H1 (cell line): ENCODE data around the gene ZNF423.

ENCODE experiments used
- BCL11A ChIP-seq, 2 experiments: IDR thresholded peaks; one replicate each; pipeline ENCODE4 v1.6.1; 2011; ENCODE audit warnings: low read depth in 2 of 2, low read length in 2 of 2, mild to moderate bottlenecking in 2 of 2
- CTCF ChIP-seq, 3 experiments: IDR thresholded peaks; 1 replicate in 2 of 3; 2 replicates in 1 of 3; pipeline versions ENCODE4 v1.5.1 to v1.6.1; 2011; ENCODE audit warnings: low read length in 3 of 3, mild to moderate bottlenecking in 3 of 3, inconsistent platforms in 2 of 3, low read depth in 1 of 3, moderate library complexity in 1 of 3; ENCODE audit not compliant: insufficient read depth in 1 of 3; ENCODE audit errors: control extremely low read depth in 1 of 3
- EP300 ChIP-seq, 2 experiments: IDR thresholded peaks; 1 replicate in 1 of 2; 2 replicates in 1 of 2; pipeline ENCODE4 v1.6.1; 2011 to 2012; ENCODE audit warnings: low read depth in 2 of 2, low read length in 2 of 2, mild to moderate bottlenecking in 2 of 2, borderline replicate concordance in 1 of 2, inconsistent platforms in 1 of 2, moderate library complexity in 1 of 2
- HDAC6 ChIP-seq: IDR thresholded peaks from one replicate; pipeline ENCODE4 v1.7.1; 2012; ENCODE audit warnings: low read depth, mild to moderate bottlenecking, inconsistent platforms, low read length, moderate library complexity
- JUND ChIP-seq: IDR thresholded peaks from 2 replicates; pipeline ENCODE4 v1.6.1; 2011; ENCODE audit warnings: mild to moderate bottlenecking, improper control_type of control experiment, low read length
- MAX ChIP-seq: IDR thresholded peaks from 2 replicates; pipeline ENCODE4 v1.6.1; 2012; ENCODE audit warnings: inconsistent platforms
- SRF ChIP-seq: IDR thresholded peaks from 2 replicates; pipeline ENCODE4 v1.6.1; 2011; ENCODE audit warnings: mild to moderate bottlenecking, low read depth, low read length, moderate library complexity
- TEAD4 ChIP-seq: IDR thresholded peaks from 2 replicates; pipeline ENCODE4 v1.6.1; 2012; ENCODE audit warnings: low read depth, low read length, inconsistent platforms, mixed read lengths

DNA sequence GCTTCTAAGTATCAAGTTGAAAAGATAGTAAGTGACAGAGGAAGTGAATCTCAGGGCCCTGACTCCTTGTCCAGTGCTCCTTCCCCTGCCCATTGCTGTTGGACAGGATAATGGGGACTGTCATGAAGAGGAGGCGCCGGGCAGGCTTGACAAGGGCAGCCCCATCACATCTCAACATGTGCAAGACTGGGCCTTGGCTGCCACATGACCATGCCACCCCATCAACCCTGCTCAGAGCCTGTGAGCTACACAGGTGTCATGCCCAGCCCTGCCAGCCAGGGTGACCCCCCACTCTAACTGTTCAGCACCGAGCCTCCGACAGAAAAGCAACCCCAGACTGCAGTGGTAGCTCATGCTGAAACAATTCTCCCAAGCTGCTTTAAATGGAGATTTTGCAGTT is 310.7 kb downstream of the ZNF423 start:
- no peak for TF ChIP-seq CTCF (IDR thresholded peaks at IDR 0.05; ENCODE audit: control extremely low read depth in 1 of 3, insufficient read depth in 1 of 3, low read depth in 1 of 3, low read length in 3 of 3)
- no peak for TF ChIP-seq HDAC6
- TF ChIP-seq BCL11A (IDR thresholded peaks at IDR 0.05; ENCODE audit: low read depth in 2 of 2, low read length in 2 of 2), result no peak
- no peak for TF ChIP-seq JUND
- no peak for TF ChIP-seq TEAD4
- no peak for TF ChIP-seq SRF
- TF ChIP-seq MAX, result no peak
- TF ChIP-seq EP300 (IDR thresholded peaks at IDR 0.05; ENCODE audit: borderline replicate concordance in 1 of 2, low read depth in 2 of 2, low read length in 2 of 2), result no peak
